ENCODE data around the gene GRK6.

The GRK6 gene

DNA sequence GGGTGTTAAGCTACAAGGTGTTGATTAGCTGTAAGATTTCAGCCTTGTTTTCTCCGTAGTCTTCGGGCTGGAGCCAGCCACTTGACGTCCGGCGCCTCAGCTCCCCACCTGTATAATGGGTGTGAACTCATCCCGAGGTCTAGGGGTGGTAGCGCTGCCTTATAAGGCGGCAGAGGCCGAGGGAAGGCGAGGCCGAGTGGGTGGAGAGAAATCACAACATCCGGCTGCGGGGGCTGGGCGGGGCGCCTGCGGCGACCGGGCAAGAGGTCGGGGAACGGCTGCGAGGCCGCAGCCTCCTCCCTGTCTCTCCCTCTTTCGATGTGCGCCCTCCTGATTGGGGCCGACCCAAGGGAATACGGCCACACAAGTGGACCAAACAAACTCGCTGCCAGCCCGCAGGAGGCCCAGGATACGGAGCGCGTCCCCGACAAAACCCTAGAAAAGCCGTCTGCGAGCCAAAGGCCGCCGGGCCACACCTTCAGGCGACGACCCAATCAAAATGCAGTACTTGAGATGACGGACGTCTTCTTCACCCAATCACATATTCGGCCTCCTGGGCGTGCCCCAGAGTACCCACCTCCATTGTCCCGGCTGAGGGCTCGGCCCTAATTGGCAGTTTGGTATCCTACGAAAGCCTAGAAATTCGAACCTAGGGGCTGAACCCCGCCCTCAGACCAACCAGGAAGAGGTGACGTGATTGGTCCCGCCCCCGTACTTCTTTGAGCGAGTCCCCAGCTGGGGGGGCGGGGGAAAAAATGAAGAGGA lies 493 bp upstream of the GRK6 start:
- in situ Hi-C loops (cut with MboI; ENCODE audit: low sequenced_read_pairs), result no loop called here

DNA sequence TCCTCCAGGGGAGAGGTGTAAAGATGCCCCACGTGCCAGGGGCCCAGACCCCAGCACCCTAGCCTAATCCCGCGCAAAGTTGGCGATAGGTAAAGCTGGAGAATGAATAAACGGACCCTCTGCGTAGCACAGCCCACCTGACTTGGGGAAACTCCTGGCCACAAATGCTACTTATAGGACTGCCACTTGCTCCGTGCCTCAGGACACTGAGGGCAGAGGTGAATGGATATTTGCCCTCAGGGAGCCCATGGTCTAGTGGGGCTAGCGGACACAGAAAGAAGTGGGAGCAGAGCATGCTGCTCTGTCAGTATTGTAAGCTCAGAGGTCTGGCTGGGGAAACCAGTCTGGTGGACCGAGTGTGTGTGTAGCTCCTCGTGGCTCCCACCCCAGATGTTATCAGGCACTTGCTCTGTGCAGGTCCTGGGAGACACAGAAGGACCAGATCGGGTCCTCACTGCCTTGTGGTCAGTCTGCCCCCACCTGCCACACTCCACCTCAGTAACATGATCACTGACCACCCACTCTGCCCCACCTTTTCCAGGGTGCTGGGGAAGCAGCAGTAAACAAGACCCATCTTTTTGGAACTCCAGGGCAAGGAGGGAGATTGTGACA lies 841 bp downstream of the GRK6 start:
- in situ Hi-C loops (cut with MboI; ENCODE audit: low sequenced_read_pairs), result no loop called here

DNA sequence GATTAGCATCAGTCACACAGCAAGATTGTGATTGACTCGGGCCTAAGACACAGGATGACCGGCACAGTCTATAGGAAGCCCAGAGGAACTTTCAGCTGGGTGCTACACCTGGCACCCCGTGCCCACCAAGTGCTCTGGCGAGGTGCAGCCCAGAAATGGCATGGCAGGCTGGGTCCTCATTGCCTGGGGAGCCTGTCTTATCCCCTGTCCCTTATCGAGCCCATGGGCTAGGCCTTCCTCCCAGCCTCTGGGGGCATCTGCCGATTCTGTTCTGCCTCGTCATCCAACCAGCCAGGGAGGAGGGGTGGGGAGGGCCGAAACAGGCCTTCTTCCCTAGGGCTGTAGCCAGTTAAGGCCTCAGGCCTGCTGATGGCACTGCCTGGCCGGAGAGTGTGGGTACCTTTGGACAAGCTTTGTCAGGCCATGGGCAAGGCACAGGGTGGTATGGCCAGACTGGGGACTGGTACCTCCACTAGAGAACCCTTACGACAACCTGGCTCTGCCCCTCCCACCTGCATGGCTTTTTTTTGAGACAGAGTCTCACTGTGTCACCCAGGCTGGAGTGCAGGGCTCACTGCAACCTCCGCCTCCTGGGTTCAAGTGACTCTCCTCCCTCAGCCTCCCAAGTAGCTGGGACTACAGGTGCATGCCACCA lies 1.6 kb downstream of the GRK6 start:
- in situ Hi-C loops (cut with MboI; ENCODE audit: low sequenced_read_pairs), result no loop called here

DNA sequence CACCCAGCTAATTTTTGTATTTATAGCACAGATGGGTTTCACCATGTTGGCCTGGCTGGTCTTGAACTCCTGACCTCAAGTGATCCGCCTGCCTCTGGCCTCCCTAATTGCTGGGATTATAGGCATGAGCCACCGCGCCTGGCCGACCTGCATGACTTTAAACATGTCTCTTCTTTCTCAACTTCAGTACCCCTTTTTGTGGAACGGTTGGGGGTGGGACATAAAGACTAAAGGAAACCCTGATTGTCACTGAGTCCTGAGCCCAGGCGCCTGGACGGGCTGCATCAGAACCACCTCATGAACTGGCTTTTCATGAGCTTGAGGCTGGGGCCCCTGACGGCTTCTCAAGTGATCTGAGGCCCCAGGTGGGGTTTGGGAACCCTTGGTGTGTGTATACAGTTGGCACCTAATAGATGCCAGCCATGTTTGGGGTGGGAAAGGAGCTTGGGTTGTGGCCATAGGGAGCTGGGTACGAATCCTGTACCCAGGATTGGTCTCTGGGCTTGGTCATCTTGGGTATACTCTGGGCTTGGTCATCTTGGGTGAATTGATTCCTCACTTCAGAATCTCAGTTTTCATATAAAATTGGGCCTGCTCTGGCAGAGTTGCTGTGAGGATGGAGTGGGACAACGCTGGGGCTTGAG lies 2.2 kb downstream of the GRK6 start:
- in situ Hi-C loops (cut with MboI; ENCODE audit: low sequenced_read_pairs), result no loop called here

DNA sequence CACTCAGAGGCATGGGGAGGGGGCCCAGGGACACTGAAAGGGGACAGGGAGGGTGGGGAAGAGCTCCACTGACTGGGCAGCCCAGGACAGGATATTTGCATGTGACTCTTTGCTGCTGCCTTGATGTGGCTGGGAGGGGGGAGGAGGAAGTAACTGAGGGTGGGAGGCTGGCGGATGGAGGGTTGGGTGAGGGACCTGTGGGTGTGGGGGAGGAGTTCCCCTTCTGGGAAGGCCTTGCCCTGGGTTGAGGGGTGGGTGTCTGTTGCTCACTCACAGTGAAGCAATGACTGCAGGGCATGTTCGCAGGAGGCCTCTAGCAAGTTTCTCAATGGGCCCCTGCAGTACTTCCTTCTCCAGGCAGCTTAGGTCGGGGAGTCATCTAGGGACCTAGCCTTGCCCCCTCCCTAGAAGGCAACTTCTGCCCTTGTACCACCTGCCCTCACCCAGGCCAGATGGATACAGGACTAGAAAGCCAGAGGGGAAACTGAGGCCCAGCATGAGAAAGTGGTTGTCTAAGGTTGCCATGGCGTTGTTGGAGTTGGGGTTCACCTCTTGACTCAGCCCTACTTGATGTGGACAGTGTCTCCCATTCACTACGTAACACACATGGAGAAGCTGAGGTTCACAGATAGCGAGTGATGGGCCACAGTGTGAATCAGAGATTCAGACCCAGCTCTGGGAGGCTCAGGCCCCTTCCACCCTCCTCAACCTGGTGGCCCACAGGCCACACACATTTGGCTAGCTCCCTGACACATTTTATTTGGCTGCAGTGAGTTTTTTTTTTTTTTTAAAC lies 3.0 kb downstream of the GRK6 start:
- in situ Hi-C loops (cut with MboI; ENCODE audit: low sequenced_read_pairs), result no loop called here

DNA sequence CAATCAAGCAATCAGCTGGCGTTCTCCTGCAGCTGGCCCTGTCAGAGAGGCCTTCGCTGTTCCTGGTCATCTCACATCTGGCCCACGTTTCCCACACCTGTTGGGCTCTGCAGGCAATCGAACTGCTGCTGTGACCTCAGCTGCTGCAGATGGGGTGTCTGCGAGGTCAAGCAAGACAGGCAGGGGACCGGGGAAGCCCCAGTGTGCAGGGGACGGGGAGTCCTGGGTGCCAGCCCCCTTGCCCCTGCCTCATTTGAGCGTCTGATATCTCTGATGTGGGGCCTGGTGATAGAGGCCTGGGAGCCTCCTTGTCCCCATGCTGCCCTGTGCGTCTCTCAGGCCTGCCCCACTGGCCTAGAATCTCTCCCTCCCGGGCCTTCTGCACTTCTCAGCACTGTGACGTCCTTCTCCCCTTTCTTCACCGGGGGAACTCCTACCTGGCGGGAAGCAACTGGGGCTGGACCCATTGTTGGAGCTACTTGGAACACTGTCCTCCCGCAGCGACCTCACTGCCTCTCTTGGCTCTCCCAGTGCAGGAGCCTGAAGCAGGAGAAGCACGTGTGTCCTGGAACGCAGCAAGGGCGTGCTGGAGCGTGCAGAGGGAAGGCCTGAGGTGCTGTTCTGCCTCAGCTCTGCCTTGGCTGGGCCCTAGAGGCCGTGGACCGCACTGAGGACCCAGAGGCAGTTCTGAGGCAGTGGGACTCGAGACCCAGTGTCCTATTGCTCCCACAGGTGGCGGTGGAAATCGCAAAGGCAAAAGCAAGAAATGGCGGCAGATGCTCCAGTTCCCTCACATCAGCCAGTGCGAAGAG lies 3.9 kb downstream of the GRK6 start:
- in situ Hi-C loops (cut with MboI; ENCODE audit: low sequenced_read_pairs), result no loop called here

DNA sequence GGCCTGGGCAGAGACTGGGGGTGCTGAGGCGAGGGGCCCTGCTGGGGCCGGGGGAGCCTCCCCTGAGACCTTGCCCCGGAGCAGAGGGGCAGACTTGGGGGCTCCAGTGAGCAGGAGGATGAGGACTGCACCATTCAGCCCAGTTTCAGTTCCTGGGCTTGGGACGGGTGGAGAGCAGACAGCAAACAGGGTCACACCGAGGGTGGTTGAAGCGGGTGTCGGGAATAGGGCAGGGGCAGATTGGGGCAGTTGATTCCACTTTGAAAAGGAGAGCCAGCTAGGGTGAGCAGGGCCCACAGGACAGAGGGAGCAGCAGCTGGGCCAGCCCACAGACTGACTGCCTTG lies 4.5 kb downstream of the GRK6 start:
- in situ Hi-C loops (cut with MboI; ENCODE audit: low sequenced_read_pairs), result no loop called here

DNA sequence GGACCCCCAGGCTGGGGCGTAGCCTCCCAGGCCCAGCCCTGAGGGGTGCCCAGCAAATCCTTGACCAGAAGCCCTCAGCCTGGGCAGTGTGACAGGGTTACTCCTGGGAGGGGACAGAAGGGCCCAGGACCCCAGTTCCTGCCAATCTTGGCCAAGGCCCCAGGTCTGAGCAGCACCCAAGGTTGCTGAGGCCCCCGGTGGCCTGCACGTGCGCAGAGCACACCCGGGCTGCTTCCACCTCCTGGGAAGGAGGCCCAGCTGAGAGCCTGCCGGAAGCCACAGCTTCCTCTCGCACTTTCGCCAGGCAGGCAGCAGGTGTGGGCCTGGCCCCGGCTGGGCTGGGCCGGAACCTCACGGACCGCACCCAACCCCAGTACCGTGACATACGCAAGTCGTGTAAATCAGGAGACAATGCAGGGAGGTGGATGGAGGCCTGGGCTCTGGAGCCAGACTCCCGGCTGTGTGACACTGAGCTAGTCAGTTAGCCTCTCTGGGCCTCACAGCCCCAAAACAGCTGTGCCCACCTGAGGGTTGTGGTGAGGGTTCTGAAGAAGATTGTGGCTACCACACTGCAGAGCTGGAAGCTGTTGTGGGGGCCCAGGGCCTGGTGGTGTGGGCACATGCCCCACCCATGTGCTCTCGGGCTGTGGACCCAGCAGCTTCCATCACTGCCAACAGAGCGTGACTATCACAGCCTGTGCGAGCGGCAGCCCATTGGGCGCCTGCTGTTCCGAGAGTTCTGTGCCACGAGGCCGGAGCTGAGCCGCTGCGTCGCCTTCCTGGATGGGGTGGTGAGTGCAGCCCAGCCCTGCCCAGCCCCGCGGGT lies 5.1 kb downstream of the GRK6 start:
- in situ Hi-C loops (cut with MboI; ENCODE audit: low sequenced_read_pairs), result no loop called here

DNA sequence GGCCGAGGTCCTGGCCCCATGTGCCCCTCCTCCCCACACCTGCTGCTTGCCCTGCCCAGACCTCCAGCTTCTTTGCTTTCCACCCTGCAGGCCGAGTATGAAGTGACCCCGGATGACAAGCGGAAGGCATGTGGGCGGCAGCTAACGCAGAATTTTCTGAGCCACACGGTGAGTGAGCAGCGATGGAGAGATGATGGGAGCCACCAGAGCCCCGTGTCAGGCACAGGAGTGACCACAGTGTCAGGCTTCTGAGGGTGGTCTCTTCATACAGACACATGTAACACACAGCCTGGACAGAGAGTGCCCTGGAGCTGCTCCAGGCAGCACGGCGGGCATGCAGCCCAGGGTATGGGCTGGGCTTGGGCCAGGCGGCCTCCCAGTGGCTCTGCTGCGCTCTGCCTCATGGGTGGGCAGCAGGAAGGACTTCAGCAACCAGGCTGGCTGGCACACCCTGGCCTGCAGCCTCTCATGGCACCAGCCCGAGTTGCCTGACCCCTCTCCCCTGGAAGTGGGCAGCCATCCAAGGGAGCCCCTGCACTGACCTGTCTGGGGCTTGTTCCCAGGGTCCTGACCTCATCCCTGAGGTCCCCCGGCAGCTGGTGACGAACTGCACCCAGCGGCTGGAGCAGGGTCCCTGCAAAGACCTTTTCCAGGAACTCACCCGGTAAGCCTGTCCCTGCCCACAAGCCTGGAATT lies 5.8 kb downstream of the GRK6 start:
- in situ Hi-C loops (cut with MboI; ENCODE audit: low sequenced_read_pairs), result no loop called here

DNA sequence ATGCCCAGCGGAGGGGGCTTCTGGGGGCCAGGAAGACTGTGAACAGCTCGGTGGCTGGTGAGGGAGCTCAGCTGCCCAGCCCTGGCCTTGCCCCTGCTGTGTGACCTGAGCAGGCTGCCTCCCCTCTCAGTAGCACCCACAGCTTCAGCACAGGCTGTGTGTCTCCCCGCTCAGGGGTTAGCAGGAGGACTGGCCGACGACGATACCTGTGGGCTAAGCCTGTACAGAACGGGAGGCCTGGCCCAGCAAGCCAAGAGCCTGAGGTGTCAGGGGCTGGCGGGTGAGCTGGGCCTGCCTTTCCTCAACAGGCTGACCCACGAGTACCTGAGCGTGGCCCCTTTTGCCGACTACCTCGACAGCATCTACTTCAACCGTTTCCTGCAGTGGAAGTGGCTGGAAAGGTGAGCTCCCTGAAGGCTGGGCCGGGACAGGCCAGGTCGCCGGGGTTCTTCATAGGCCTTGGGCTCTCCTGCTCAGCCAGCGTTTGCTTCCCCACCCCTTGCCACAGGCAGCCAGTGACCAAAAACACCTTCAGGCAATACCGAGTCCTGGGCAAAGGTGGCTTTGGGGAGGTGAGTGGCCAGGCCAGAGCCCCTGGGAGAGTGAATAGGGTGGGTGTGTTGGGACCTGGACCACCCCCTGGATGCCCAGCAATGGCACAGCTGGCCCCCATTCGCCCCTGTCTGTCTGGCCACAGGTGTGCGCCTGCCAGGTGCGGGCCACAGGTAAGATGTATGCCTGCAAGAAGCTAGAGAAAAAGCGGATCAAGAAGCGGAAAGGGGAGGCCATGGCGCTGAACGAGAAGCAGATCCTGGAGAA lies 6.6 kb downstream of the GRK6 start:
- in situ Hi-C loops (cut with MboI; ENCODE audit: low sequenced_read_pairs), result no loop called here

DNA sequence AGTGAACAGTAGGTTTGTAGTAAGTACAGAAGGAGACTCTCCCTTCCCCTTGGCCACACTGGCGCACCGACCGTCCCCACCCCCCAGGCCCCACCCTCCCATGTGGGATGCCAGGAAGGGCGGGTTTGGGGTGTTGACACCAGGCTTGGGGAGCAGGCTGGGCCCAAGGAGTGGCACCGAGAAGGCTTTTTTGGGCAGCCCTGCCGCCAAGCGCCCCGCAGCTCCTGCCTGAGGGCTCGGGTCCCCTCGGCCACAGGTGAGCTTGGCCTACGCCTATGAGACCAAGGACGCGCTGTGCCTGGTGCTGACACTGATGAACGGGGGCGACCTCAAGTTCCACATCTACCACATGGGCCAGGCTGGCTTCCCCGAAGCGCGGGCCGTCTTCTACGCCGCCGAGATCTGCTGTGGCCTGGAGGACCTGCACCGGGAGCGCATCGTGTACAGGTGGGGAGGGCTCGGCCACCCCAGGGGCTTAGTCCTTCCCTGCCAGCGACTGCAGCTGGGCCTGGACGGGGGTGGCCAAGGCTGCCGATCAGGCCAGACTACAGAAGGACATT lies 7.3 kb downstream of the GRK6 start:
- in situ Hi-C loops (cut with MboI; ENCODE audit: low sequenced_read_pairs), result no loop called here

DNA sequence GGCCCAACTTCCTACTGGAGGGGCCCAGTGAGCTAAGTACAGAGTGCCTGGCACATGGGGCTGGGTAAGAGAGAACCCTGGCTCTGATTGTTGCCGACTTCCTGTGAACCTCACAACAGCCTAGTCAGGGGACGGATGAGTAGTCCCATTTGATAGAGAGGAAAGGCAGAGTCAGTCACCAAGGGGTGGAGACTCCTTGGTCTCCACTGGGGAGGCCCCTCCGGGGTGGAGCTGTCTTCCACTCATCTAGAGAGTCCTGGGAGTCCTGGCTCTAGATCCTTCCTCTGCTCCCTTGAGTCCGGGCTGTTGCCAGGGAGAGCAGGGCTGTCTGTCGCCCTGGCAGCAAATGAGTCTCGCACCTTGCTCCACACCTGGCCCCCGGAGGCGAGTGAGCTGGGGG lies 8.0 kb downstream of the GRK6 start:
- in situ Hi-C loops (cut with MboI; ENCODE audit: low sequenced_read_pairs), result no loop called here

DNA sequence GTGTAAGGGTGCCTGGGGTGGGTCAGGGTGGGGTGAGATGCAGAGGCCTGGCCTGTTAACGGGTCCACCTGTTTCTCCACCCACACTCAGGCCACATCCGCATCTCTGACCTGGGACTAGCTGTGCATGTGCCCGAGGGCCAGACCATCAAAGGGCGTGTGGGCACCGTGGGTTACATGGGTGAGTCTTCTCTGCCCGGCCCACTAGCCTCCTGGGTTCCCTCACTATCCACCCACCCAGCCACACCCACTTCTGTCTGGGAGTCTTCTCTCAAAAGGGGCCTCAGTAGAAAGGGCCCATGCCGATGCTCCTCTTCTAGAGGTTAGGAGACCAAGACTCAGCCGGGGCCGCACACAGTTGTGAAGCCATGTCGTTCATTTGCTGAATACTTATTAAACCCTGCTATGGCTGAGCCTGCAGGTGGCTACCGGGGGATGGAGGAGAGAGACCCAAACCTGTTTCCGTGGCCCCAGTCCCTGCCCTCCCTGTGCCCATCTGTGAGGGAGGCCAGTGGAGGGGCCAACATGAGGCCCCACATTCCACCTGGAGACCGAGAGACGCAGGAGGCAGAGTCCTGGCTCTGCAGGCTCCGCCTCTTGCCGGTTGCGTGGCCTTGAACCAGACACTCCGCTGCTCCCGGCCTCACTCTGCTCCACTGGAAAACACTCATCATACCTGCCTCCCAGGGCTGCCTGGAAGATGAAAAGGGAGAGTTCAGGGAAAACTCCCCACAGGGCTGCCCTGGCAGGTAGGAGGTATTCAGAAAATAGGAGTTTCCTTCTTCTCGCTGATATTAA lies 8.7 kb downstream of the GRK6 start:
- in situ Hi-C loops (cut with MboI; ENCODE audit: low sequenced_read_pairs), result no loop called here

DNA sequence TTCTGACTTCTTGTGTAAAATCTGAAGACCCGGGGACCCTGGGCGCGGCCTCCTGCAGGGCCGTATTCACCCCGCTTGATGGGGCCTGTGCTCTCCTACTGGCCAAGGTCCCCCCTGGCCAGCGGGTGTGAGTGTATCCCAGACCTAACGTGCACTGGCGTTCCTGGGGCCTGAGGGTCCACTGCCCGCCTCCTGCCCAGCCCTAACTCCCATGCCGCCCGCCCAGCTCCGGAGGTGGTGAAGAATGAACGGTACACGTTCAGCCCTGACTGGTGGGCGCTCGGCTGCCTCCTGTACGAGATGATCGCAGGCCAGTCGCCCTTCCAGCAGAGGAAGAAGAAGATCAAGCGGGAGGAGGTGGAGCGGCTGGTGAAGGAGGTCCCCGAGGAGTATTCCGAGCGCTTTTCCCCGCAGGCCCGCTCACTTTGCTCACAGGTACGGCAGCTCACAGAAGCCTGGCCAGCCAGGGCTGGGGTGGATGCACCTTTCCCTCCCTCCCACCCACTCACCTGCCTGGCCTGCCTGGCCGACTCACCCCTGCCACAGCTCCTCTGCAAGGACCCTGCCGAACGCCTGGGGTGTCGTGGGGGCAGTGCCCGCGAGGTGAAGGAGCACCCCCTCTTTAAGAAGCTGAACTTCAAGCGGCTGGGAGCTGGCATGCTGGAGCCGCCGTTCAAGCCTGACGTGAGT lies 9.5 kb downstream of the GRK6 start:
- in situ Hi-C loops (cut with MboI; ENCODE audit: low sequenced_read_pairs), result no loop called here

DNA sequence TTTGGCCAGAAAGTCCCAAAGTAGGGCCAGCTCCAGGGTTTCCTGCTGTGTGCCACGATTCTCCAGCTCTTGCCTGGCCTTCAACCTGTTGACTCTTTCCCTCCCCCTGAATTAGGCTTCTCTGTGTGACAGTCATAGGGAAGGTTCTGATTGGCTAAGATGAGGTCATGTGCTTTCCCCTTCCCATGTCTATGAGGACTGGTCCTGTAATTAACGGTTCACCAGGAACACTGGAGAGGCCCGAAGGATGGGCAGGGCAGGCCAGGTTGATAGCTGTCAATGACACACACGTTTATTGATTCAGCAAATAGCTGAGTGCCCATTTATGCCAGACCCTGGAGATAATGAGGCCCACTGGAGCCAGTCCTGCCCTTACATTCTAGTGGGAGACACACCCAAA lies 11.1 kb downstream of the GRK6 start:
- in situ Hi-C loops (cut with MboI; ENCODE audit: low sequenced_read_pairs), result no loop called here

DNA sequence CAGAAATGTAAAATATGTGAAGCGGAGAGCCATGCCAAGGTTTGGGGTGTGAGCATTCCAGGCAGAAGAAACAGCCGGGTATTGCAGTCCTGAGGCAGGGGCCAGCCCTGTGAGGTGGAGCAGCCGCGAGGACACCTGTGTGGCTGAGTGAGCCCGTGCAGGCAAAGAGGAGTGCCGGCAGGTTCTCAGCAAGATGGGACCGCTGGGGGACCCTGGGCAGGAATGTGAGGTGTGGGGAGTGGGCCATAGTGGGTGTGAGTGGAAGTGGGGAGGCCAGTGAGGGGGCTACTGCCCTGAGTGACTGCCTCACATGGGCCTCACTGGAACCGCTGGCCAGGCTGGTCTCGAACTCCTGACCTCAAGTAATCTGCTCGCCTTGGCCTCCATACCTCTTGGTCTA lies 12.0 kb downstream of the GRK6 start:
- in situ Hi-C loops (cut with MboI; ENCODE audit: low sequenced_read_pairs), result no loop called here
